GM18499 (cell line): Measurements from ENCODE around the gene RMC1.
A peak's percentile ranks its signal among the peaks of the same experiment; 100 is the strongest.
"Not testable (repeated sequence)": the region's sequence is repeated elsewhere in the genome, so short reads cannot be mapped to it uniquely, and the experiment has no call there.

Experiments used
- ATAC-seq: cut with Tn5 transposase; IDR thresholded peaks from one replicate; pipeline ENCODE4 v1.9.1; 2021; ENCODE audit warnings: moderate number of reproducible peaks; ENCODE audit not compliant: insufficient read depth, unreplicated experiment

The RMC1 gene

GRCh38 chr18:23495723-23496440 lies 7.4 kb upstream of the RMC1 start:
- no peak for ATAC-seq

- ATAC-seq: no peak
Observed at GRCh38 chr18:23498117-23498516, 5.2 kb upstream of the RMC1 start.

- ATAC-seq: no peak
Observed at GRCh38 chr18:23498877-23499276, 4.4 kb upstream of the RMC1 start.

GRCh38 chr18:23499291-23499781 lies 4.0 kb upstream of the RMC1 start:
- no peak for ATAC-seq

- no peak for ATAC-seq
Observed at GRCh38 chr18:23501626-23502025, 1.7 kb upstream of the RMC1 start.

- ATAC-seq: no peak
Observed at GRCh38 chr18:23502516-23503037, 734 bp upstream of the RMC1 start.

GRCh38 chr18:23503963-23504344 lies 643 bp downstream of the RMC1 start:
- no peak for ATAC-seq

- ATAC-seq: peak; percentile 32
Observed at GRCh38 chr18:23504720-23505119, 1.4 kb downstream of the RMC1 start.

GRCh38 chr18:23506393-23506792 lies 3.1 kb downstream of the RMC1 start:
- no peak for ATAC-seq

GRCh38 chr18:23510923-23511322 lies 7.6 kb downstream of the RMC1 start:
- not testable (repeated sequence) for ATAC-seq

GRCh38 chr18:23512216-23512615 lies 8.9 kb downstream of the RMC1 start:
- not testable (repeated sequence) for ATAC-seq

- ATAC-seq: no peak
Observed at GRCh38 chr18:23512641-23513040, 9.3 kb downstream of the RMC1 start.

- ATAC-seq: no peak
Observed at GRCh38 chr18:23515911-23516546, 12.7 kb downstream of the RMC1 start.

GRCh38 chr18:23519734-23520133 lies 16.4 kb downstream of the RMC1 start:
- no peak for ATAC-seq

GRCh38 chr18:23521271-23521670 lies 18.0 kb downstream of the RMC1 start:
- ATAC-seq: no peak

- ATAC-seq: no peak
Observed at GRCh38 chr18:23521907-23522306, 18.6 kb downstream of the RMC1 start.

- ATAC-seq: no peak
Observed at GRCh38 chr18:23523429-23524212, 20.3 kb downstream of the RMC1 start.

- no peak for ATAC-seq
Observed at GRCh38 chr18:23524213-23524707, 20.9 kb downstream of the RMC1 start.

GRCh38 chr18:23526501-23527063 lies 23.3 kb downstream of the RMC1 start:
- no peak for ATAC-seq
